Kidney epithelial cell (primary cell): Measurements from ENCODE around the gene COG3. TPM values are rescaled to one million over a fixed set of nuclear protein-coding genes. Genes with fewer than 3 reads are reported as not detected.

Source experiments
- DNase-seq: peaks from one replicate; pipeline ENCODE4 v3.0.0-alpha.2; 2010; ENCODE audit warnings: low read depth
- H3K27me3 ChIP-seq: 2 replicates; pipeline ENCODE4 v1.6.0; 2011; ENCODE audit warnings: low read length; ENCODE audit not compliant: control insufficient read depth, insufficient read depth
- H3K36me3 ChIP-seq: 2 replicates; pipeline ENCODE4 v1.5.1; 2011; ENCODE audit warnings: low read length; ENCODE audit not compliant: control insufficient read depth, insufficient read depth
- H3K4me3 ChIP-seq: 2 replicates; pipeline ENCODE4 v1.5.1; 2011; ENCODE audit warnings: low read depth, mild to moderate bottlenecking, control low read depth, low read length
- CTCF ChIP-seq: IDR thresholded peaks from 2 replicates; pipeline ENCODE4 v1.5.1; 2011; ENCODE audit warnings: mild to moderate bottlenecking, moderate library complexity, low read length, control low read depth, inconsistent platforms; ENCODE audit not compliant: insufficient read depth, poor library complexity, severe bottlenecking
- total RNA-seq: library from RNA; depleted of rRNA; stranded (reverse); fragments of >200 nt; gene quantifications from 2 replicates; pipeline ENCODE4 v1.2.3, GENCODE V29; 2015

The COG3 gene
- total RNA-seq, 1 donor from 2014 or later = 32.3 TPM

GRCh38 chr13:45479661-45480060 is 14.9 kb downstream of the COG3 start:
- Histone ChIP-seq H3K4me3 (no peak overlapping the region), H3K36me3 (no peaks in the 10 kb centered on the region), H3K27me3 (no peaks in the 10 kb centered on the region)
- TF ChIP-seq CTCF = no peak
- DNase-seq = no peak

GRCh38 chr13:45481688-45482087 is 16.9 kb downstream of the COG3 start:
- H3K36me3 ChIP-seq = no peaks in the 10 kb centered on the region
- no peaks in the 10 kb centered on the region for H3K27me3 ChIP-seq
- DNase-seq = no peak
- no peak for TF ChIP-seq CTCF
- H3K4me3 ChIP-seq = no peak overlapping the region

- H3K27me3 ChIP-seq = no peaks in the 10 kb centered on the region
- no peak for TF ChIP-seq CTCF
- no peak overlapping the region for H3K4me3 ChIP-seq
- H3K36me3 ChIP-seq = no peaks in the 10 kb centered on the region
- DNase-seq = no peak
Observed at GRCh38 chr13:45482571-45483173, 17.9 kb downstream of the COG3 start.

GRCh38 chr13:45487604-45488003 is 22.9 kb downstream of the COG3 start:
- TF ChIP-seq CTCF = no peak
- DNase-seq = no peak

GRCh38 chr13:45490068-45490467 is 25.3 kb downstream of the COG3 start:
- no peak for DNase-seq
- Histone ChIP-seq H3K4me3 (no peak overlapping the region), H3K36me3 (no peaks in the 10 kb centered on the region), H3K27me3 (no peaks in the 10 kb centered on the region)
- TF ChIP-seq CTCF = peak; percentile 30

More at GRCh38 chr13:45487604-45488003, 22.9 kb downstream of the COG3 start:
- Histone ChIP-seq H3K27me3 (no peaks in the 10 kb centered on the region), H3K4me3 (no peak overlapping the region), H3K36me3 (no peaks in the 10 kb centered on the region)

- H3K4me3 ChIP-seq = no peak overlapping the region
- no peak for TF ChIP-seq CTCF
- H3K27me3 ChIP-seq = no peaks in the 10 kb centered on the region
- no peaks in the 10 kb centered on the region for H3K36me3 ChIP-seq
- DNase-seq = no peak
Observed at GRCh38 chr13:45492538-45492937, 27.8 kb downstream of the COG3 start.
